OCI-LY3 (cell line): ENCODE results near the gene LACC1.

ENCODE experiments used
- H2AFZ ChIP-seq: fragments of 200-600, 300-600 bp; shearing (Covaris generic); 2 replicates; pipeline ENCODE4 v1.6.0; 2014; ENCODE audit warnings: antibody characterized with exemption, low read depth, low read length
- H3K27ac ChIP-seq: fragments of 200-600, 300-600 bp; sonication (generic); 2 replicates; pipeline ENCODE4 v1.5.1; 2014; ENCODE audit warnings: mild to moderate bottlenecking, low read length, moderate library complexity, mixed read lengths
- H3K27me3 ChIP-seq: fragments of 200-600, 300-600 bp; sonication (generic); 2 replicates; pipeline ENCODE4 v1.6.1; 2014; ENCODE audit warnings: low read depth, low read length, mixed read lengths
- H3K36me3 ChIP-seq: fragments of 200-600, 300-600 bp; sonication (generic); replicated peaks from 2 replicates; pipeline ENCODE3; 2014; ENCODE audit warnings: low read depth, low read length, mixed read lengths
- H3K4me1 ChIP-seq: fragments of 300-600, 200-600 bp; sonication (generic); 2 replicates; pipeline ENCODE4 v1.6.1; 2014; ENCODE audit warnings: low read length, mixed read lengths
- H3K4me2 ChIP-seq: fragments of 200-600, 300-600 bp; sonication (generic); 2 replicates; pipeline ENCODE4 v1.6.1; 2014; ENCODE audit warnings: low read length, mixed read lengths
- H3K4me3 ChIP-seq: fragments of 300-600, 200-600 bp; sonication (generic); 2 replicates; pipeline ENCODE4 v1.5.1; 2014; ENCODE audit warnings: antibody characterized with exemption, mild to moderate bottlenecking, low read length, moderate library complexity
- H3K79me2 ChIP-seq: fragments of 300-600, 200-600 bp; shearing (Covaris generic); 2 replicates; pipeline ENCODE4 v1.6.1; 2014; ENCODE audit warnings: mild to moderate bottlenecking, low read length, mixed read lengths
- H3K9ac ChIP-seq: fragments of 300-600, 200-600 bp; shearing (Covaris generic); 2 replicates; pipeline ENCODE4 v1.6.0; 2014; ENCODE audit warnings: mild to moderate bottlenecking, low read length, moderate library complexity
- H3K9me3 ChIP-seq: fragments of 200-600, 300-600 bp; shearing (Covaris generic); 2 replicates; pipeline ENCODE4 v1.6.1; 2014; ENCODE audit warnings: low read length, mixed read lengths; ENCODE audit not compliant: insufficient read depth
- H4K20me1 ChIP-seq: fragments of 200-600, 300-600 bp; sonication (generic); 2 replicates; pipeline ENCODE4 v1.6.1; 2016; ENCODE audit warnings: low read length, mixed read lengths; ENCODE audit not compliant: insufficient read depth
- CTCF ChIP-seq: fragments of 200-600, 300-600 bp; sonication (generic); IDR thresholded peaks from 2 replicates; pipeline ENCODE4 v1.5.1; 2014; ENCODE audit warnings: antibody characterized with exemption, low read length, low read depth
- EZH2phosphoT487 ChIP-seq: fragments of 200-600 bp; shearing (Covaris generic); IDR thresholded peaks from 2 replicates; pipeline ENCODE4 v1.6.1; 2018; ENCODE audit warnings: antibody characterized with exemption, mixed run types, low read depth

LACC1 gene

DNA sequence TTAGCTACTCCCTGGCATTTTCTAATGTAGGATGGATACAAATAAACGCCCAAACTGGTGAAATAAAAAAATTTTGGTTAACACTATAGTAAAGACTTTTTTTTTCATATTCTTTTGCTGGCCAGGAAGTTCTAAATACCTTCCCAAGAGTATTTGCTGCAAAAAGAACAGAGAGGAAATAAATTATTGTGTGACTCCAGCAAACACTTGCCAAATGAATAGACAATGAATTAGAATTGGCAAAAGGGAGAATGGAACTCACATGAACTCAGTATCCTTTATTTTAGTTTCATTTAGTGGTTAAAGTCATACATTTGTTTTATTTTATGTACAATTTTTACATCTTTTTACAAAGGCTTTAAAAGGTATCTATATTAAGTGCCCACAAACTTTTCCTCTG is 58.1 kb downstream of the LACC1 start:
- H3K79me2 ChIP-seq, result no peaks in the 10 kb centered on the region
- peaks cover 11% of the 10 kb centered on the region for H3K4me1 ChIP-seq
- TF ChIP-seq EZH2phosphoT487, result no peak
- no peak for TF ChIP-seq CTCF
- H3K4me2 ChIP-seq, result no peak overlapping the region
- 0 out of 2 replicates have a peak, but pooled peaks cover under 1% of the 10 kb centered on the region for H3K9me3 ChIP-seq
- H3K36me3 ChIP-seq, result no peaks in the 10 kb centered on the region
- H2AFZ ChIP-seq, result no peak overlapping the region
- H3K9ac ChIP-seq, result no peak overlapping the region
- H3K27ac ChIP-seq, result no peak overlapping the region
- no peak overlapping the region for H3K4me3 ChIP-seq
- peaks cover 85% of the 10 kb centered on the region for H4K20me1 ChIP-seq
- H3K27me3 ChIP-seq, result peaks cover 91% of the 10 kb centered on the region

DNA sequence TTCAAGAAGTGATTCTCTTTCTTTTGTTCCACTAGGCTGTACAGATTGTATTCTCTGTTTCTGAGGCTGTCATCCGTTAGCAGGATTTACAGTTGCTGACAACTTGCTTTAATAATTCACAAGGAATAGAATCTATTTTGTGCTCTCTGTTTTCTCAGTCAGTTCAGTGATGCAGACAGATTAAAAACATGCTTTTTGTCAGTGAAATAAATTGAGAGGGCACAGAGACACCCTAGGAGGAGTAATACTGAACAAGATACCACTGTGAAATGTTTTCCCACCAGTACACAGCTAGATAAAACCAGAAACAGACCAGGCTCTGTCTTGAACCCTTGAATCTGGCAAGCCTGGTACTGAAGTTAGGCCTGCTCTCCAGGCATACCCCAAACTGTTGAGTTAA is 58.7 kb downstream of the LACC1 start:
- Histone ChIP-seq H3K79me2 (no peaks in the 10 kb centered on the region), H3K4me3 (no peak overlapping the region), H3K27me3 (peaks cover 94% of the 10 kb centered on the region), H2AFZ (no peak overlapping the region), H3K36me3 (no peaks in the 10 kb centered on the region), H3K9me3 (no peaks in the 10 kb centered on the region), H3K4me1 (peaks cover 5% of the 10 kb centered on the region), H3K9ac (no peak overlapping the region), H3K27ac (no peak overlapping the region), H3K4me2 (no peak overlapping the region), H4K20me1 (peaks cover 86% of the 10 kb centered on the region)
- TF ChIP-seq EZH2phosphoT487 (no peak), CTCF (no peak)

GRCh38 chr13:43939086-43939485 is 59.4 kb downstream of the LACC1 start:
- no peak overlapping the region for H3K4me2 ChIP-seq
- H3K4me3 ChIP-seq, result no peak overlapping the region
- H3K79me2 ChIP-seq, result no peaks in the 10 kb centered on the region
- H3K4me1 ChIP-seq, result no peaks in the 10 kb centered on the region
- TF ChIP-seq EZH2phosphoT487 (no peak; the same call in 1 of the 2 replicates), CTCF (no peak)
- H3K27ac ChIP-seq, result no peak overlapping the region
- no peaks in the 10 kb centered on the region for H3K36me3 ChIP-seq
- H3K9ac ChIP-seq, result no peak overlapping the region
- H4K20me1 ChIP-seq, result peaks cover 85% of the 10 kb centered on the region
- H3K9me3 ChIP-seq, result no peaks in the 10 kb centered on the region
- no peak overlapping the region for H2AFZ ChIP-seq
- peaks cover 94% of the 10 kb centered on the region for H3K27me3 ChIP-seq

DNA sequence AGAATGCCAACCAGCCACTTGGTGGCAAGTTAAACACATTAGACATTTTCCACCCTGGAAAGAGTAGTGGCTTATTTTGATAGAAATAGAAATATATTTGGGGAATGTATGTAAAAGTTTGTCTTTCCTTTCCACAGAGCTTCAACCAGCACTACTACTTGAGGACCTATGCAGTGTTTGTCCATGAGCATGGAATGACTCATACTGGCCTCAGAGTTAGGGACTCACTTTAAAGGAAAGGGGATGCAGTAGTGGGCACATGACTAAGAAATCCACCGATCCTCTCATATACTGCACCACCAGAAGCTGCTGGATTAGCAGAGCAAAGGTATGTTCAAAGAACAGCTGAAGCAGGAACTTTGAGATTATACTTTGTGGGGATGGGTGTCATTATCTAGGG is 62.6 kb downstream of the LACC1 start:
- Histone ChIP-seq H3K27me3 (peaks cover 95% of the 10 kb centered on the region), H2AFZ (no peak overlapping the region), H3K79me2 (no peaks in the 10 kb centered on the region), H4K20me1 (peaks cover 56% of the 10 kb centered on the region), H3K4me2 (no peak overlapping the region), H3K9ac (no peak overlapping the region), H3K9me3 (no peaks in the 10 kb centered on the region), H3K4me3 (no peak overlapping the region), H3K4me1 (no peaks in the 10 kb centered on the region), H3K36me3 (no peaks in the 10 kb centered on the region), H3K27ac (no peak overlapping the region)
- TF ChIP-seq EZH2phosphoT487, result no peak
- TF ChIP-seq CTCF, result no peak
